K562 (cell line): ENCODE results near the gene ACADSB. TPM values are rescaled to one million over a fixed set of nuclear protein-coding genes. Genes with fewer than 3 reads are reported as not detected.

ENCODE experiments used
- ATAC-seq: fragments of 200-7000 bp; cut with Tn5 transposase; 3 replicates; pipeline ENCODE4 v1.9.1; 2020; ENCODE audit warnings: moderate library complexity
- BruUV-seq: library from RNA; stranded (reverse); fragments of 400-500 nt; replicated peaks from 2 replicates; lab custom pipeline; 2021; lab: Mats Ljungman, UMichigan
- CTCF ChIA-PET: fragments of 300-600 bp; formaldehyde crosslinking; extraction: SDS; loops from one replicate; lab custom pipeline; 2021; ENCODE audit warnings: low intra/inter-chr PET ratio; lab: Yijun Ruan, JAX
- POLR2A ChIA-PET: fragments of 300-600, 350-650 bp; sonication (Branson Sonifier 250); formaldehyde crosslinking; extraction: SDS; loops from one replicate; lab custom pipeline; 2021; ENCODE audit warnings: antibody characterized with exemption, inconsistent platforms; lab: Yijun Ruan, JAX
- DNase-seq, 4 experiments: peaks; one replicate each; pipeline versions ENCODE4 v3.0.0 to v3.0.0-alpha.2; 2011 to 2018; ENCODE audit warnings: low spot score in 3 of 4, mixed read lengths in 3 of 4; ENCODE audit errors: extremely low read depth in 1 of 4
- FAIRE-seq: peaks from 2 replicates; lab custom pipeline; 2011; peaks lifted over from hg19 to GRCh38; lab: Jason Lieb, UNC
- H2AFZ ChIP-seq: 2 replicates; pipeline ENCODE4 v1.6.0; 2011; ENCODE audit warnings: low read depth, low read length, control low read depth, inconsistent platforms
- H3K27ac ChIP-seq: fragments of 200-600 bp; 3 replicates; pipeline ENCODE4 v1.8.0; 2011; ENCODE audit warnings: low read depth, mild to moderate bottlenecking, control low read depth, inconsistent platforms, low read length, moderate library complexity, mixed read lengths; ENCODE audit errors: extremely low read depth
- H3K27me3 ChIP-seq, 2 experiments: fragments of 300-600 bp in 1 of 2; 2 replicates in 1 of 2; 3 replicates in 1 of 2; pipeline versions ENCODE4 v1.6.0 to v1.8.0; 2011; ENCODE audit warnings: inconsistent platforms in 2 of 2, low read length in 2 of 2, mild to moderate bottlenecking in 1 of 2, mixed read lengths in 1 of 2, moderate library complexity in 1 of 2; ENCODE audit not compliant: control insufficient read depth in 2 of 2, insufficient read depth in 2 of 2
- H3K36me3 ChIP-seq: fragments of 300-600 bp; 3 replicates; pipeline ENCODE4 v1.8.0; 2011; ENCODE audit warnings: mild to moderate bottlenecking, low read length, inconsistent platforms; ENCODE audit not compliant: control insufficient read depth, insufficient read depth
- H3K4me1 ChIP-seq, 2 experiments: fragments of 200-600 bp in 1 of 2; replicated peaks in 1 of 2; 2 replicates in 1 of 2; 3 replicates in 1 of 2; pipeline versions ENCODE4 v1.5.1 to v1.8.0; 2011; ENCODE audit warnings: inconsistent platforms in 2 of 2, low read length in 2 of 2, mild to moderate bottlenecking in 1 of 2, mixed read lengths in 1 of 2, moderate library complexity in 1 of 2; ENCODE audit not compliant: control insufficient read depth in 2 of 2, insufficient read depth in 2 of 2
- H3K4me2 ChIP-seq: 2 replicates; pipeline ENCODE4 v1.6.1; 2011; ENCODE audit warnings: low read length, control low read depth, inconsistent platforms, mixed read lengths; ENCODE audit not compliant: insufficient read depth
- H3K4me3 ChIP-seq: fragments of 200-600 bp; sonication (generic), shearing (Covaris generic); 2 replicates; pipeline ENCODE4 v1.5.1; 2016; ENCODE audit warnings: control low read depth, inconsistent platforms
- H3K79me2 ChIP-seq: fragments of 200-600 bp; 3 replicates; pipeline ENCODE4 v1.8.0; 2011; ENCODE audit warnings: low read length, inconsistent platforms; ENCODE audit not compliant: control insufficient read depth, insufficient read depth
- H3K9ac ChIP-seq, 2 experiments: 2 replicates each; pipeline versions ENCODE4 v1.6.0 to v1.6.1; 2011; ENCODE audit warnings: low read depth in 2 of 2, low read length in 2 of 2, control low read depth in 1 of 2, inconsistent platforms in 1 of 2, mild to moderate bottlenecking in 1 of 2, mixed read lengths in 1 of 2; ENCODE audit not compliant: insufficient read depth in 1 of 2
- H3K9me1 ChIP-seq: one replicate; pipeline ENCODE4 v1.6.0; 2011; ENCODE audit warnings: inconsistent platforms, mild to moderate bottlenecking, low read length, moderate library complexity; ENCODE audit not compliant: control insufficient read depth, insufficient read depth
- H3K9me3 ChIP-seq: replicated peaks from 2 replicates; pipeline ENCODE4 v1.5.1; 2011; ENCODE audit warnings: low read depth, low read length, inconsistent platforms; ENCODE audit not compliant: control insufficient read depth, insufficient read depth
- H4K20me1 ChIP-seq: replicated peaks from 2 replicates; pipeline ENCODE4 v1.6.1; 2011; ENCODE audit warnings: low read length, inconsistent platforms, mixed read lengths; ENCODE audit not compliant: control insufficient read depth, insufficient read depth
- CBFA2T2 ChIP-seq: fragments of 450-650 bp; conservative IDR thresholded peaks from 2 replicates; pipeline ENCODE4 v1.6.1; 2017; ENCODE audit warnings: mild to moderate bottlenecking
- CREB3 ChIP-seq: fragments of 450-650 bp; conservative IDR thresholded peaks from 2 replicates; pipeline ENCODE4 v1.6.1; 2016; ENCODE audit warnings: missing genetic modification characterization, low read depth, mild to moderate bottlenecking, missing compliant biosample characterization, moderate library complexity
- E2F8 ChIP-seq: fragments of 450-650 bp; IDR thresholded peaks from 2 replicates; pipeline ENCODE4 v1.7.1; 2018; ENCODE audit warnings: mild to moderate bottlenecking, low read depth; ENCODE audit not compliant: partially characterized antibody
- LARP7 ChIP-seq: fragments of 450-650 bp; IDR thresholded peaks from 2 replicates; pipeline ENCODE4 v1.6.1; 2016
- MAFK ChIP-seq: IDR thresholded peaks from 2 replicates; pipeline ENCODE4 v1.6.1; 2011; ENCODE audit warnings: low read length, improper control_type of control experiment
- MBD1 ChIP-seq: fragments of 250-450 bp; sonication (Bioruptor Pico); IDR thresholded peaks from 2 replicates; pipeline ENCODE4 v1.8.0; 2022; ENCODE audit warnings: inconsistent platforms
- RERE ChIP-seq: sonication (generic); formaldehyde crosslinking; IDR thresholded peaks from 2 replicates; pipeline ENCODE4 v1.8.0; 2023; ENCODE audit warnings: missing genetic modification reagents, mild to moderate bottlenecking, borderline replicate concordance
- ZBTB7A ChIP-seq: IDR thresholded peaks from 2 replicates; pipeline ENCODE4 v1.6.1; 2011; ENCODE audit warnings: low read depth, mild to moderate bottlenecking, low read length, moderate library complexity, borderline replicate concordance; ENCODE audit not compliant: control insufficient read depth
- ZNF384 ChIP-seq: IDR thresholded peaks from 2 replicates; pipeline ENCODE4 v1.6.1; 2012; ENCODE audit warnings: low read depth, low read length, improper control_type of control experiment
- ZNF717 ChIP-seq: fragments of 250-450 bp; sonication (Bioruptor Pico); IDR thresholded peaks from 2 replicates; pipeline ENCODE4 v1.5.0; 2021
- WGBS: fragments of 100-300 bp; shearing (Covaris generic); methylation state at CpG from one replicate; pipeline ENCODE4 v1.1.6; 2016; ENCODE audit warnings: low coverage, mixed read lengths; ENCODE audit not compliant: insufficient coverage; ENCODE audit errors: missing lambda C conversion rate; 5-methylcytosine and 5-hydroxymethylcytosine counted together
- in situ Hi-C: fragments of 300-500 bp; cut with MboI; formaldehyde crosslinking; loops from 4 replicates; pipeline ENCODE4 v1.15.0; 2018; ENCODE audit warnings: inconsistent platforms, mixed read lengths
- intact Hi-C: fragments of 100-400 bp; cut with micrococcal nuclease; formaldehyde crosslinking; loops from 2 replicates; pipeline ENCODE4 v1.14.2; 2022
- polyA plus RNA-seq, 8 experiments: library from polyadenylated mRNA; depleted of rRNA in 4 of 8; stranded (reverse) in 5 of 8; unstranded in 3 of 8; fragments of >200 nt; fragmentation: Nextera tagmentation in 2 of 8; fragmentation: Illumina TruSeq in 1 of 8; extraction: Ambion mirVana in 2 of 8; extraction: Trizol in 1 of 8; gene quantifications; 2 replicates each; pipeline versions ENCODE4 v1.2.1 to v1.2.3, GENCODE V29; 2011 to 2014; ENCODE audit warnings: inconsistent platforms in 1 of 8, missing spikeins in 1 of 8
- total RNA-seq, 7 experiments: library from RNA; depleted of rRNA in 6 of 7; stranded (reverse); fragments of >200 nt in 6 of 7; fragmentation: Illumina TruSeq in 2 of 7; extraction: Trizol in 2 of 7; gene quantifications; 2 replicates each; pipeline versions ENCODE4 v1.2.1 to v1.2.3, GENCODE V29; 2011 to 2021; ENCODE audit warnings: low replicate concordance in 1 of 7

Gene ACADSB
- total and polyA plus RNA-seq, 9 of the 15 experiments (the other 6 are each of a cell fraction or from before 2014, with no cell fraction given): 2.9 to 9.1 (median 5.8) TPM

GRCh38 chr10:122990278-122990677, 18.5 kb upstream of the ACADSB start (continued):
- TF ChIP-seq MBD1 (CRISPR knock-in tag) (no peak), MAFK (no peak), ZNF384 (no peak), ZBTB7A (no peak), ZNF717 (CRISPR knock-in tag) (no peak), LARP7 (no peak), CREB3 (tag) (no peak)

GRCh38 chr10:122992031-122992585, 16.7 kb upstream of the ACADSB start:
- FAIRE-seq (no peak), DNase-seq (no peak), ATAC-seq (no peak)
- peaks cover 58% of the 10 kb centered on the region; the same call in 2 of the 3 replicates for H3K36me3 ChIP-seq
- H3K4me2 ChIP-seq: no peak overlapping the region
- WGBS: 100% methylated on average over 1 of the region's 1 CpG
- no peaks in the 10 kb centered on the region for H3K9me1 ChIP-seq
- CTCF ChIA-PET: no interaction called here
- H3K27me3 ChIP-seq: no peaks in the 10 kb centered on the region
- H3K9me3 ChIP-seq: no peaks in the 10 kb centered on the region
- no peak overlapping the region for H3K9ac ChIP-seq
- intact Hi-C loops (no loop called here), in situ Hi-C loops (no loop called here)
- H3K4me1 ChIP-seq: no peaks in the 10 kb centered on the region
- H3K27ac ChIP-seq: no peak overlapping the region
- no peaks in the 10 kb centered on the region for H4K20me1 ChIP-seq
- POLR2A ChIA-PET: no interaction called here
- H3K79me2 ChIP-seq: no peaks in the 10 kb centered on the region; the same call in 2 of the 3 replicates
- H2AFZ ChIP-seq: no peak overlapping the region
- no TSS peak for BruUV-seq
- no peak overlapping the region for H3K4me3 ChIP-seq
- TF ChIP-seq CBFA2T2 (no peak), RERE (CRISPR knock-in tag) (no peak), E2F8 (no peak)
